Trophoblast cell (in vitro differentiated cells and primary cell): ENCODE data around the gene VWA3B.
A peak's percentile ranks its signal among the peaks of the same experiment; 100 is the strongest.

Experiments used
- DNase-seq, 2 donors: peaks; one replicate each; pipeline ENCODE4 v3.0.0-alpha.2; 2016
- H2AFZ ChIP-seq: 2 replicates; pipeline ENCODE4 v1.6.1; 2013; ENCODE audit warnings: low read length, moderate library complexity, mild to moderate bottlenecking; ENCODE audit not compliant: insufficient read depth, poor library complexity
- H2AK5ac ChIP-seq: 2 replicates; pipeline ENCODE4 v1.6.1; 2013; ENCODE audit warnings: mild to moderate bottlenecking, low read length
- H2BK120ac ChIP-seq: 2 replicates; pipeline ENCODE4 v1.6.1; 2013; ENCODE audit warnings: low read length, mild to moderate bottlenecking, moderate library complexity; ENCODE audit not compliant: insufficient read depth, poor library complexity
- H2BK12ac ChIP-seq: 2 replicates; pipeline ENCODE4 v1.6.1; 2013; ENCODE audit warnings: mild to moderate bottlenecking, low read length, moderate library complexity
- H2BK5ac ChIP-seq: 2 replicates; pipeline ENCODE4 v1.6.1; 2013; ENCODE audit warnings: low read length, low read depth, moderate library complexity, mild to moderate bottlenecking; ENCODE audit not compliant: poor library complexity
- H3K14ac ChIP-seq: 2 replicates; pipeline ENCODE4 v1.6.1; 2013; ENCODE audit warnings: mild to moderate bottlenecking, low read length
- H3K18ac ChIP-seq: 2 replicates; pipeline ENCODE4 v1.6.1; 2013; ENCODE audit warnings: mild to moderate bottlenecking, low read length
- H3K23ac ChIP-seq: 2 replicates; pipeline ENCODE4 v1.6.1; 2013; ENCODE audit warnings: low read length
- H3K27ac ChIP-seq: 2 replicates; pipeline ENCODE4 v1.5.1; 2013; ENCODE audit warnings: low read depth, mild to moderate bottlenecking, inconsistent platforms, low read length, moderate library complexity
- H3K27me3 ChIP-seq: 2 replicates; pipeline ENCODE4 v1.6.1; 2013; ENCODE audit warnings: inconsistent platforms, mild to moderate bottlenecking, low read length, moderate library complexity; ENCODE audit not compliant: insufficient read depth
- H3K36me3 ChIP-seq, 2 experiments: 1 replicate in 1 of 2; 2 replicates in 1 of 2; pipeline ENCODE4 v1.6.1; 2013; ENCODE audit warnings: low read length in 2 of 2, mild to moderate bottlenecking in 2 of 2, moderate library complexity in 1 of 2; ENCODE audit not compliant: insufficient read depth in 2 of 2, control insufficient read depth in 1 of 2
- H3K4ac ChIP-seq: 2 replicates; pipeline ENCODE4 v1.6.1; 2013; ENCODE audit warnings: low read depth, mild to moderate bottlenecking, low read length, moderate library complexity
- H3K4me1 ChIP-seq, 2 experiments: 1 replicate in 1 of 2; 2 replicates in 1 of 2; pipeline ENCODE4 v1.6.1; 2013; ENCODE audit warnings: low read length in 2 of 2, mild to moderate bottlenecking in 2 of 2, moderate library complexity in 1 of 2; ENCODE audit not compliant: insufficient read depth in 2 of 2, control insufficient read depth in 1 of 2
- H3K4me2 ChIP-seq: 2 replicates; pipeline ENCODE4 v1.6.1; 2013; ENCODE audit warnings: inconsistent platforms, mild to moderate bottlenecking, low read length, moderate library complexity
- H3K4me3 ChIP-seq: 2 replicates; pipeline ENCODE4 v1.5.1; 2013; ENCODE audit warnings: mild to moderate bottlenecking, low read depth, low read length, inconsistent platforms
- H3K79me1 ChIP-seq: one replicate; pipeline ENCODE4 v1.6.1; 2013; ENCODE audit warnings: low read length
- H3K79me2 ChIP-seq: 2 replicates; pipeline ENCODE4 v1.6.1; 2013; ENCODE audit warnings: low read length, mild to moderate bottlenecking; ENCODE audit not compliant: control insufficient read depth, insufficient read depth, poor library complexity
- H3K9ac ChIP-seq: 2 replicates; pipeline ENCODE4 v1.6.1; 2013; ENCODE audit warnings: mild to moderate bottlenecking, low read length
- H3K9me3 ChIP-seq: 2 replicates; pipeline ENCODE4 v1.6.1; 2013; ENCODE audit warnings: low read depth, mild to moderate bottlenecking, control low read depth, inconsistent platforms, low read length; ENCODE audit not compliant: insufficient read depth
- H4K12ac ChIP-seq: 2 replicates; pipeline ENCODE4 v1.6.1; 2013; ENCODE audit warnings: low read depth, mild to moderate bottlenecking, low read length, moderate library complexity
- H4K8ac ChIP-seq: 2 replicates; pipeline ENCODE4 v1.6.1; 2013; ENCODE audit warnings: low read depth, mild to moderate bottlenecking, low read length, moderate library complexity
- H4K91ac ChIP-seq: one replicate; pipeline ENCODE4 v1.6.1; 2013; ENCODE audit warnings: low read depth, mild to moderate bottlenecking, low read length, moderate library complexity
- WGBS: extraction: QIAGEN DNeasy Blood & Tissue Kit; methylation state at CpG from one replicate; pipeline ENCODE4 v1.1.7; 2013; ENCODE audit warnings: missing lambda C conversion rate; ENCODE audit not compliant: insufficient read length, insufficient coverage; ENCODE audit errors: extremely low coverage; 5-methylcytosine and 5-hydroxymethylcytosine counted together

Gene VWA3B

GRCh38 chr2:98122524-98122923 is 35.6 kb downstream of the VWA3B start:
- Histone ChIP-seq H3K27me3 (no peaks in the 10 kb centered on the region), H4K91ac (no peak overlapping the region)
- no CpG with 5 or more reads among the region's 3 CpGs for WGBS

GRCh38 chr2:98123286-98123685 is 36.3 kb downstream of the VWA3B start:
- no peak overlapping the region for H2BK5ac ChIP-seq
- H3K23ac ChIP-seq = no peak overlapping the region
- H3K4me2 ChIP-seq = no peak overlapping the region
- H3K4me3 ChIP-seq = no peak overlapping the region
- no peak overlapping the region for H3K4ac ChIP-seq
- no peaks in the 10 kb centered on the region for H3K27me3 ChIP-seq
- H3K79me1 ChIP-seq = no peaks in the 10 kb centered on the region
- H3K18ac ChIP-seq = no peak overlapping the region
- H2BK120ac ChIP-seq = no peak overlapping the region
- no peak for DNase-seq
- no peak overlapping the region for H2BK12ac ChIP-seq
- no peak overlapping the region for H4K8ac ChIP-seq
- H3K79me2 ChIP-seq = no peaks in the 10 kb centered on the region
- H3K36me3 ChIP-seq = no peaks in the 10 kb centered on the region
- no peaks in the 10 kb centered on the region for H3K4me1 ChIP-seq
- no peak overlapping the region for H3K9ac ChIP-seq
- H3K27ac ChIP-seq = no peak overlapping the region
- H3K14ac ChIP-seq = no peak overlapping the region
- WGBS = no CpG with 5 or more reads among the region's 8 CpGs
- H3K9me3 ChIP-seq = peaks cover 1% of the 10 kb centered on the region
- H4K12ac ChIP-seq = no peak overlapping the region
- no peak overlapping the region for H2AK5ac ChIP-seq
- H2AFZ ChIP-seq = no peak overlapping the region
- no peak overlapping the region for H4K91ac ChIP-seq

More at GRCh38 chr2:98122524-98122923, 35.6 kb downstream of the VWA3B start:
- H3K36me3 ChIP-seq = no peaks in the 10 kb centered on the region
- no peak overlapping the region for H2BK120ac ChIP-seq
- no peaks in the 10 kb centered on the region for H3K79me1 ChIP-seq
- no peak overlapping the region for H2AK5ac ChIP-seq
- no peak overlapping the region for H3K9ac ChIP-seq
- H4K8ac ChIP-seq = no peak overlapping the region
- H3K14ac ChIP-seq = no peak overlapping the region
- H2BK5ac ChIP-seq = no peak overlapping the region
- no peak overlapping the region for H3K18ac ChIP-seq
- H2BK12ac ChIP-seq = no peak overlapping the region
- peaks cover 1% of the 10 kb centered on the region for H3K9me3 ChIP-seq
- no peaks in the 10 kb centered on the region for H3K79me2 ChIP-seq
- no peak overlapping the region for H4K12ac ChIP-seq
- no peak overlapping the region for H2AFZ ChIP-seq
- no peak overlapping the region for H3K4me2 ChIP-seq
- H3K4ac ChIP-seq = no peak overlapping the region
- no peaks in the 10 kb centered on the region for H3K4me1 ChIP-seq
- DNase-seq = no peak
- no peak overlapping the region for H3K27ac ChIP-seq
- H3K23ac ChIP-seq = no peak overlapping the region
- no peak overlapping the region for H3K4me3 ChIP-seq

- no peak overlapping the region for H4K91ac ChIP-seq
- H3K9ac ChIP-seq = no peak overlapping the region
- H2BK12ac ChIP-seq = no peak overlapping the region
- H3K9me3 ChIP-seq = peaks cover 1% of the 10 kb centered on the region
- no peaks in the 10 kb centered on the region for H3K4me1 ChIP-seq
- no peaks in the 10 kb centered on the region for H3K79me2 ChIP-seq
- no peak overlapping the region for H2AK5ac ChIP-seq
- no peak overlapping the region for H3K14ac ChIP-seq
- no CpG with 5 or more reads among the region's 5 CpGs for WGBS
- no peaks in the 10 kb centered on the region for H3K36me3 ChIP-seq
- H3K4me3 ChIP-seq = no peak overlapping the region
- H2BK120ac ChIP-seq = no peak overlapping the region
- DNase-seq = no peak
- no peak overlapping the region for H3K4me2 ChIP-seq
- no peak overlapping the region for H2BK5ac ChIP-seq
- no peak overlapping the region for H4K8ac ChIP-seq
- no peaks in the 10 kb centered on the region for H3K79me1 ChIP-seq
- no peak overlapping the region for H3K4ac ChIP-seq
- H2AFZ ChIP-seq = no peak overlapping the region
- H3K23ac ChIP-seq = no peak overlapping the region
- H3K18ac ChIP-seq = no peak overlapping the region
- no peaks in the 10 kb centered on the region for H3K27me3 ChIP-seq
- no peak overlapping the region for H4K12ac ChIP-seq
- H3K27ac ChIP-seq = no peak overlapping the region
Observed at GRCh38 chr2:98126061-98126460, 39.1 kb downstream of the VWA3B start.

- Histone ChIP-seq H4K12ac (no peak overlapping the region), H3K4me3 (peak overlapping the region; percentile 23), H4K8ac (no peak overlapping the region), H3K79me2 (no peaks in the 10 kb centered on the region), H2BK5ac (no peak overlapping the region), H3K18ac (no peak overlapping the region), H4K91ac (no peak overlapping the region), H2BK120ac (no peak overlapping the region), H3K36me3 (no peaks in the 10 kb centered on the region), H3K4ac (no peak overlapping the region), H3K27me3 (no peaks in the 10 kb centered on the region), H2AFZ (no peak overlapping the region), H3K79me1 (no peaks in the 10 kb centered on the region), H2AK5ac (no peak overlapping the region), H3K27ac (no peak overlapping the region), H3K4me1 (no peaks in the 10 kb centered on the region), H3K23ac (no peak overlapping the region), H3K4me2 (no peak overlapping the region), H3K9ac (no peak overlapping the region), H3K9me3 (peaks cover 4% of the 10 kb centered on the region), H3K14ac (no peak overlapping the region), H2BK12ac (no peak overlapping the region)
- WGBS = no CpG with 5 or more reads among the region's 15 CpGs
- DNase-seq = no peak
Observed at GRCh38 chr2:98127229-98127989, 40.4 kb downstream of the VWA3B start.
